Measurements from ENCODE around the gene ASIC3.
"Not testable (repeated sequence)": the region's sequence is repeated elsewhere in the genome, so short reads cannot be mapped to it uniquely, and the experiment has no call there.

ASIC3 gene

DNA sequence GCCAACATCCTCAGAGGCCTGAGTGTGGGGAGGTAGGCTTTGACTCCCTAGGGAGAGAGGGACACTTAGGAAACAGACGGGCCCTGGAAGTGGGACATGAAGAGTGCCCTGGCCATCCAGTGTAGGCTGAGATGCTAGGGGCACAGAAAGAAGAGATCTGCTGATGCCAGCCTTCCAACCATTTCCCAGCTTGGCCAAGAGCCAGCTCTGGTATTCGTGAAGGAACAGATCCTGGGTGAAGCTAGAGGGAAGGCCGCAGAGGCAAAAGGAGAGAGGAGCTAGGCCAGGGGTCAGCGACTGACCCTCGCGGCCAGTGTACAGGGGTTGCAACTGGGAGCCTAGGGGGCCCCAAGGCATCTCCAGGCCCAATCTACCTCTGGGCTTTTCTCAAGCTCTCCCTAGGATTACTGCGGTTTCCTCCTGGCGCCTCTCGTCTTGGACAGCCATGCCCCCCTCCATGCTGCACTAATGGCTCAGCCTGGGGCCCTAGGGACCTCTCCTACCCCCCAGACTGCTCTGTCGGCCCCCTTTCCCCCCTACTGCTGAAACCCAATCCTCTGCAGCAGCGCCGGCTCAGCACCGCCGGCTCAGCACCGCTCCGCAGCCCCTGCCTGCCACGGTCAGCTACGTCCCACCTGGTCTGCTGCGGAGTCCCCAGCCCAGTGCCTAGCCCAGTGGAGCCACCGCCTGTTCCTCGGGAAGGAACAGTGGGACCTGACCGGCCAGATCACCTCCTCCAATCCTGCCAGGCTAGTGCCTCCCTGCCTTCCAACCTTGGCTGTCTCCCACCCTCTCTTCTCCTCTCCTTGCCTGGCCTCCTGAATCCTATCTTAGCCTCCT, at the start of gene ASIC3:
TSS of gene ASIC3 (plus strand) at position 556 of the 840 bp plus-strand sequence. CDS start 355 bp downstream, outside the sequence.
- no peak for DNase-seq

DNA sequence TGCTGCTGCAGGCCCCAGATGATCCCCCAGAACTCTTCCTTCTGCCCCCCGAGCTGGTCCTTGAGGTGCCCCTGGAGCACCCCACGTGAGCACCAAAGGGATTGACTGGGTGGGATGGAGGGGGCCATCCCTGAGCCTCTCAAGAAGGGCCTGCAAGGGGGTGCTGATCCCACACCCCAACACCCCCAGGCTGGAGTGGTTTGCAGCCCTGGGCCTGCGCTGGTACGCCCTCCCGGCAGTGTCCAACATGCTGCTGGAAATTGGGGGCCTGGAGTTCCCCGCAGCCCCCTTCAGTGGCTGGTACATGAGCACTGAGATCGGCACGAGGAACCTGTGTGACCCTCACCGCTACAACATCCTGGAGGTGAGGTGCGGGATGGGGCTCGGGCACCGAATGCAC, 49.3 kb upstream of the ASIC3 start:
- DNase-seq: no peak

DNA sequence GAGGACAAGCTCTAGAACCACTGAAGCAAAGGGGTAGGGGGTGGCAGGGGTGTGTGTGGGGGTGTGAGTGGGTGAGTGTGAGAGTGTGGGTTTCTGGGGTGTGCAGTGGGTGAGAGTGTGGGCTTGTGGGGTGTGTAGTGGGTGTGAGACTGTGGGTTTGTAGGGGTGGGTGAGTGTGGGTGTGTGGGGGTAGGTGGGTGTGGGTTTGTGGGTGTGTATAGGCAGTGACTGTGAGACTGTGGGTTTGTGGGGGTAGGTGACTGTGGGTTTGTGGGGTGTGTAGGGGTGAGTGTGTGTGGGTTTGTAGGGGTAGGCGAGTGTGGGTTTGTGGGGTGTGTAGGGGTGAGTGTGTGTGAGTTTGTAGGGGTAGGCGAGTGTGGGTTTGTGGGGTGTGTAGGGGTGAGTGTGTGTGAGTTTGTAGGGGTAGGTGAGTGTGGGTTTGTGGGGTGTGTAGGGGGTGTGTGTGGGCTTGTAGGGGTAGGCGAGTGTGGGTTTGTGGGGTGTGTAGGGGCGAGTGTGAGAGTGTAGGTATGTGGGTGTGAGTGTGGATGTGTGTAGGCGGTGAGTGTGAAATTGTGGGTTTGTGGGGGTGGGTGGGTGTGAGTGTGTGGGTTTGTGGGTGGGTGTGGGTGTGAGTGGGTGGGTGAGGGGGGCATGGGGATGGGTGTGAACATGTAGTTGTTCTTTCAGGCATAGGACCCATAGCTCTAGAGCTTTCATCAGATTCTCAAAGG, 48.7 kb upstream of the ASIC3 start:
- DNase-seq: no peak

DNA sequence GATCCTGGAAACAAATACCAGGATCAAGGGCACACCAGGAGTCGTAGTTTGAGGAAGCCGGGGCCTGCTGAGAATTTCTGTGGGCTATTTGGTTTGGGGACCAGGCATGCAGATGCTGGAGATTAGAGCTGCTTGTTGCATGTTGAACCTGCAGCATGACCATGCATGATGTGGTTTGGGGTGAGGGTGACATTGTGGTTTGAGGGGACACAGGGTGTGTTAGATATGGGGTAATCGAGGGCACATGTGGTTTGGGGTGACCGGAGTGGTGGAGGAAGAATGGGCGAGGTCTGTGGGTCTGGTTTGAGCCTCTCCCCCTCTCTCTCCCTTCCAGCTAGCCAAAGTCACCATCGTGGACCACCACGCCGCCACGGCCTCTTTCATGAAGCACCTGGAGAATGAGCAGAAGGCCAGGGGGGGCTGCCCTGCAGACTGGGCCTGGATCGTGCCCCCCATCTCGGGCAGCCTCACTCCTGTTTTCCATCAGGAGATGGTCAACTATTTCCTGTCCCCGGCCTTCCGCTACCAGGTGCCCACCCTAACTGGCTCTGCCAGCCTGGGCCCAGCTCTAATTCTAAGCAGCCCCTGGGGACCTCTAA, 47.3 kb upstream of the ASIC3 start:
- DNase-seq: no peak

DNA sequence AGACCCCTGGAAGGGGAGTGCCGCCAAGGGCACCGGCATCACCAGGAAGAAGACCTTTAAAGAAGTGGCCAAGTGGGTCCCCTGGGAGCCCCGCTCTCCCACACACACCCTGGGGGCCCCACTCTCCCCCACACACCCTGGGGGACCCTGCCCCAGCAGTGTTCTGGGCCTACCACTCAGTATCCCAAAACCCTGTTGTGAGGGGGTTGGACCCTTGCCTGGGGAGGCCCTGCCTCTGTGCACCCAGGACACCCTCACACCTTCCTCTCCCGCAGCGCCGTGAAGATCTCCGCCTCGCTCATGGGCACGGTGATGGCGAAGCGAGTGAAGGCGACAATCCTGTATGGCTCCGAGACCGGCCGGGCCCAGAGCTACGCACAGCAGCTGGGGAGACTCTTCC, 46.8 kb upstream of the ASIC3 start:
- DNase-seq: no peak

DNA sequence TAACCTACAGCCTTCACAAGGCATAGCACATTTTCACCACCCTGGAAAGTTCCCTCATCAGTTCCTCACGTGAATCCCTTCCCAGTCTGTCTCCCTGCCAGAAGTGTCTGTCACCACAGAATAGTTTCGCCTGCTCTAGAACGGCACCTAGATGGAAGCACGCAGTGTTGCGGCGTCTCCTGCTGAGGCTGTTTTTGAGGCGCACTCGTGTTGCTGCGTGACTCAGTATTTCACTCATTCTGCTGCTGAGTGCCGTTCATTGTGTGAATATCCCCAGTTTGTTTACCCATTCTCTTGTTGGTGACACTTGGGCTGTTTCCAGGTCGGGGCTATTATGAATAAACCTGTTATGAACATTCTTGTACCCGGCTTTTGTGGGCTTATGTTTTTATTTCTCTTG, 44.8 kb upstream of the ASIC3 start:
- no peak for DNase-seq

DNA sequence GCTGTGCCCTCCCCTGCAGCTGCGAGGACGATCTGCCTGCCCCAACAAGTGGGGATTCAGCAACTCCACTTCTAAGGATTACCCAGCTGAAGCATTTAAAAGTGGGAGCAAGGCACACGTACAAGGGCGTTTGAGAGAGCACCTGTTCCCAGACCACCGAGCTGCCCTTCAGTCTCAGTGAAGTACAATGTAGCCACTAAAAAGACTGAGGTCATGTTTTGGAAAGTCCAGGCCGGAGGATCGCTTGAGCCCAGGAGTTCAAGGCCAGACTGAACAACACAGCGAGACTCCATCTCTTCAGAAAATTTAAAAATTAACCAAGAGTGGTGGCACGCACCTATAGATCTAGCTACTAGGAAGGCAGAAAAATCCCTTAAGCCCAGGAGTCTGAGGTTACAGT, 42.8 kb upstream of the ASIC3 start:
- DNase-seq: no peak

DNA sequence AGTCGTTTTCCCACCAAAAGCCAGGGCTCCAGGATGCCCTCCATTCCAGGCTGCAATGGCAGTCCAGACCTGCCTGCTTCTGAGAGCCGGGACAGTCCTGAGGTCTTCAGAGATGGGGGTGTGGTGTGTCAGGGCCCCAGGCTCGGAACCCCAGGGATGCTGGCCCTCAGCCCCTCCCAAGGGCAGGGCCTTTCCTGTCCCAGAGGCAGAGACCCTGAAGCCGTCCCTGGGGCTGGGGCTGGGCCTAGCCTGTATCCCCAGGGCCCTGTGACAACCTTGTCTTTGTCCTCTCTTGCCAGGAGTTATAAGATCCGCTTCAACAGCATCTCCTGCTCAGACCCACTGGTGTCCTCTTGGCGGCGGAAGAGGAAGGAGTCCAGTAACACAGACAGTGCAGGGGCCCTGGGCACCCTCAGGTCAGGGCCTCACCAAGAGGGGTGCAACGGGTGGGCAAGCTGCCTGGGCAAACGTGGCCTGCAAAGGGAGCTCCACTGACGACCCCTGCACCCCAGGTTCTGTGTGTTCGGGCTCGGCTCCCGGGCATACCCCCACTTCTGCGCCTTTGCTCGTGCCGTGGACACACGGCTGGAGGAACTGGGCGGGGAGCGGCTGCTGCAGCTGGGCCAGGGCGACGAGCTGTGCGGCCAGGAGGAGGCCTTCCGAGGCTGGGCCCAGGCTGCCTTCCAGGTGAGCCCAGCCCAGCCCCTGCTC, 41.6 kb upstream of the ASIC3 start:
- DNase-seq: no peak

DNA sequence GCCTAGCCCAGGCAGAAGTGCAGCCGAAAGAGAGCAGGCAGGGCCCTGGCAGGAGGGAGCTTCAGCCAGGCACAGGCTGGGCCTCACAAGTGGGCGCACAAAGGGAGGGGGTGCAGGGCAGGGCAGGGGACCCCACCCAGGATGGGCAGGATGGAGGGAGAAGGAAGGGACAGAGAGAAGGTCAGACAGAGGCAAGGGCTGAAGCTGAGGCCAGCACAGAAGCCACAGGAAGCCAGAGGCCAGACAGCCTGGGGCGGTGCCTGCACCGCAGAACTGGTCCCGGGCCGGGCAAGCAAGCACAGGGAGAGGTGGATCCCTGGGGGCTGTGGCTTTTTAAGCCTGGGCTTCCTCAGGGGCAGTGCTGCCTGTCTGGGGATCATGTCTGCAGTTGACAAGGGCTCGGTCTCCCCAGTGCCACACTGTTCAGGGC, 40.8 kb upstream of the ASIC3 start:
- DNase-seq: no peak

DNA sequence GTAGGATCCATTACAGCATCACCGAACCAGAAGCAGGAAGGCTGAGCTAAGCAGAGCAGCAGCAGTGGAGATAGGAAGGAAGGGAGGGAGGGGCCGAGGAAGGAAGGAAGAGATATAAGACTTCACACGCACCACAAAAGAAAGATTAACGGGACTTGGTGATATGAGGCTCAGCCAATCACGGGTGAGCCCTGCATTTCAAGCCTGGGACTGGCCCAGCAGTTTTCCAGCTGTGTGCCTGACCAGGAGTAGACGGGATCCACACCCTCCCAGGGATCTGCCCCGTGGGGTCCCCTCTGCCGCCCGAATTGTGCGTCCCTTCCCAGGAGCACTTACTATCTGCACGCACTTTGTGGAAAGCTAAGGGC, 40.2 kb upstream of the ASIC3 start:
- no peak for DNase-seq

DNA sequence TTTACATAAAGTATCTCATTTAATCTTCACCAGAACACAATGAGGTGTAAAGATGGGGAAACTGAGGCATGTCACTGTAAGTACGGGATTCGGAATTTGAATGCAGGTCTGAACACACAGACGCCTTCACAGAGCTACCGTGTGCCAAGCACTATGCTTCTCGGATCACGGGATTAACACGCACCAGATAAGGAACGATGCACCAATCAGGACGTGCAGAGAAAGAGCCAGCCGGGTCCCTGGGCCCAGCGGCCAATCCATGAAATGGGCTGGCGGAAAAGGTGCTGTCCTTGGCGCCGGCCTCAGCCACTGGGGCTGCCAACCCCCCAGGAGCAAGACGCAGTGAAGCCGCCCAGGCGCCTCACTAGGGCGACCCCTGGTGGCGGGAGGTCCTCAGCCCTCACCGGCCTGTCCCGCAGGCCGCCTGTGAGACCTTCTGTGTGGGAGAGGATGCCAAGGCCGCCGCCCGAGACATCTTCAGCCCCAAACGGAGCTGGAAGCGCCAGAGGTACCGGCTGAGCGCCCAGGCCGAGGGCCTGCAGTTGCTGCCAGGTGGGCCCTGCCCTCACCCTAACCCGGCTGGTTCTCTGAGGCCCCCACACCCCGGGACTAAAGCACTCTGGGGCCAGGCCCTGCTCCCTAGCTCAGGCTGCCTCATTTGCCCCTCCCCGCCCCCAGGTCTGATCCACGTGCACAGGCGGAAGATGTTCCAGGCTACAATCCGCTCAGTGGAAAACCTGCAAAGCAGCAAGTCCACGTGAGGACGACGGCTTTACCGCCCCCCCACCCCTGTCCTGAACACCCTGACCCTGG, 39.6 kb upstream of the ASIC3 start:
- DNase-seq: peak; percentile 87

DNA sequence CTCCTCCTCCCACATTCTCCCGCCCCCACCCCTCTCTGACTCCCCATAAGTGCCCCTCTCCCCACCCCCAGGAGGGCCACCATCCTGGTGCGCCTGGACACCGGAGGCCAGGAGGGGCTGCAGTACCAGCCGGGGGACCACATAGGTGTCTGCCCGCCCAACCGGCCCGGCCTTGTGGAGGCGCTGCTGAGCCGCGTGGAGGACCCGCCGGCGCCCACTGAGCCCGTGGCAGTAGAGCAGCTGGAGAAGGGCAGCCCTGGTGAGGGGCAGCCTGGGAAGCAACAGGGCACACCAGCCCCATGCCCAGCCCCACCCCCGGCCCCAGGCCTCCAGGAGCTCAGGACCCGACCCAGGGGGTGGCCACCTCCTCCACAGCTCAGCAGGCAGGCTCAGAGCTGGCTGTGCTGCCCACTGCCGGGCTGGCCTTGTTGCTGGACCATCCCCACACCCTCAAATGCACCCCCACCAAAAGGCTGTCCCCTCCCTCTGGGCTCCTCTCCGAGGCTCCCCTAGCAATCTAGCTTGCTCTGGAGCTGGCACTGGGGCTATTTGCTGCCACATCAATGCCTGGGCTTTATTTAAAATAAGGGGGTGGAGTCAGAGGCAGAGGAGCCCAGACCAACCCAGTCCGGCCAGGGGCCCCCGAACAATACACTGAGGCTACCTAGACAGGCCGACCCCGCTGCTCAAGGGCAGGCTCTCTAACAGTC, 38.8 kb upstream of the ASIC3 start:
- DNase-seq: no peak

DNA sequence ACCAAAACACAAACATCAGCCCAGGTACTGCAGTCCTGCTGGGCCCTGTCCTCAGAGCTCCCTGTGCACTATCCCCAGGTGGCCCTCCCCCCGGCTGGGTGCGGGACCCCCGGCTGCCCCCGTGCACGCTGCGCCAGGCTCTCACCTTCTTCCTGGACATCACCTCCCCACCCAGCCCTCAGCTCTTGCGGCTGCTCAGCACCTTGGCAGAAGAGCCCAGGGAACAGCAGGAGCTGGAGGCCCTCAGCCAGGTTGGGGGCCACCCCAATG, 38.4 kb upstream of the ASIC3 start:
- no peak for DNase-seq

DNA sequence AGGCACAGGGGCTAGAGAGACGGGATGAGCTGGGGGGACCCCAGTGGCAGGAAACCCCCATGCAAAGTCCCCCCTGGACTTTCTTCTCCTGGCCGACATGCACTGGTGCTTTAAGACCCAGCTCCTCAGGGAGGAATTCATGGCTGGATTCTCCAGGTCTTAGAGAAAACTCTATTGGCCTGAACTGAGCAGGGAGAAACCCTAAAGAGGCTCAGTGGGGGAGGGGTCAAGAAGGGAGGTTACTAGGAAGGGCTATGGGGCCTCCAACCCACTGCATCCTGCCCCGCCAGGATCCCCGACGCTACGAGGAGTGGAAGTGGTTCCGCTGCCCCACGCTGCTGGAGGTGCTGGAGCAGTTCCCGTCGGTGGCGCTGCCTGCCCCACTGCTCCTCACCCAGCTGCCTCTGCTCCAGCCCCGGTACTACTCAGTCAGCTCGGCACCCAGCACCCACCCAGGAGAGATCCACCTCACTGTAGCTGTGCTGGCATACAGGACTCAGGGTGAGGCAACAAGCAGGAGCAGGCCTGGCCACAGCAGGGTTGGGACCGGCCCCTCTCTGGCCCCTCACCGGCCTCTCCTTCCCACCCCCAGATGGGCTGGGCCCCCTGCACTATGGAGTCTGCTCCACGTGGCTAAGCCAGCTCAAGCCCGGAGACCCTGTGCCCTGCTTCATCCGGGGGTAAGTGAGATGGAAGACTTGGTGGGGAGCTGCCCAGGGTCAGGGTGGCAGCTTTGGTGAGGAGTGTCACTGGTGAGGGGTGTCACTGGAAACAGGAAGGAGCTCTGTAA, 37.8 kb upstream of the ASIC3 start:
- DNase-seq: no peak

DNA sequence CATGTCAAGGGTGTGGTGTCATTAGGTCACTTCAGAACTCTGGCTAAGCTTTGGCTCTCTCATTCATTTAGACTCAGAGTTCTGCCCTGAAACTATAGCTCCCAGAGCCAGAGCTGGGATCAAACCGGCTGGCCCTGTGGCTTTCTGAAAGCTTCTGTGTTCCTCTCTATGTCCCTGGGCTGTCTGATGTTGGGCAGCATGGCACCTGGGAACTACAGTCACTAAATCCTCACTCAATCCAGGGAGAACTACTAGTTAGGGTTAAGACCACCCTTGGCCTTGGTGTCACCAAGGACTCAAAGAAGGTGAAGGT, 37.3 kb upstream of the ASIC3 start:
- DNase-seq: no peak

DNA sequence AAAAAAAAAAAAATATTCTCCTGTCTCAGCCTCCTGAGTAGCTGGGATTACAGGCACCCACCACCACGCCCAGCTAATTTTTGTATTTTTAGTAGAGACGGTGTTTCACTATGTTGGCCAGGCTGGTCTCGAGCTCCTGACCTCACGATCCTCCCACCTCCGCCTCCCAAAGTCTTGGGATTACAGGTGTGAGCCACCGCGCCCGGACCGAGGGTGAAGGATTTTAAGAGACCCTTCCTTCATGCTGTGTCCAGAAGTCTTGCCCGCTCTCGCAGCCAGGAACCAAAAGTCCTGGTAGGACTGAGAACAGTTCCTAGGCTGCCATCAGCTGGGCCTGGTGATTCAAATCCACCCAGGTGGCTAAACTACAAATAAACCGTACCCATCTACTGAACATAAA, 36.7 kb upstream of the ASIC3 start:
- not testable (repeated sequence) for DNase-seq

DNA sequence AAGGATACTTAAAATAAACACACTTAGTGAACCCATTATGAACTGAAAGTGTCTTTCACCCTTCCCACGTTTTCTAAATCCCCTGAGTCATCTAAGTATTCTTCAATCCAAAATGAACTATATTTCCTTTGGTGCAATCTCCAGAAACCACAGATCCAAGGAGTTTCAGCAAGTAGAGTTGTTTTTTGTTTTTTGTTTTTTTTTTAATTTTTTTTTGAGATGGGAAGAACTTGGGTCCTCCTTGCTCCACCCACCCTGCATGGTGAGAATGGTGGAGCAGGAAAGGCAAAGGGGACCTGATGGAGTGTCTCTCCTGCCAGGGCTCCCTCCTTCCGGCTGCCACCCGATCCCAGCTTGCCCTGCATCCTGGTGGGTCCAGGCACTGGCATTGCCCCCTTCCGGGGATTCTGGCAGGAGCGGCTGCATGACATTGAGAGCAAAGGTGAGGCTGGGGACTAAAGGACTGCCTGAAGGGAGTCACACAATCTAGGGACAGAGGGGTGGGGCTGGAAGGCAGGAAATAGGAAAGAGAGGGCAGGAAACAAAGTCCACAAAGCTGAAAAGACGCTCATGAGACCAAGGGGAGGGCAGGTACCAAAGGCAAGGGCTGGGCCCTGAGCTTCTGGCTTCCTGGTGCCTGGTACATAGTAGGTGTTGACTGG, 36.2 kb upstream of the ASIC3 start:
- no peak for DNase-seq

DNA sequence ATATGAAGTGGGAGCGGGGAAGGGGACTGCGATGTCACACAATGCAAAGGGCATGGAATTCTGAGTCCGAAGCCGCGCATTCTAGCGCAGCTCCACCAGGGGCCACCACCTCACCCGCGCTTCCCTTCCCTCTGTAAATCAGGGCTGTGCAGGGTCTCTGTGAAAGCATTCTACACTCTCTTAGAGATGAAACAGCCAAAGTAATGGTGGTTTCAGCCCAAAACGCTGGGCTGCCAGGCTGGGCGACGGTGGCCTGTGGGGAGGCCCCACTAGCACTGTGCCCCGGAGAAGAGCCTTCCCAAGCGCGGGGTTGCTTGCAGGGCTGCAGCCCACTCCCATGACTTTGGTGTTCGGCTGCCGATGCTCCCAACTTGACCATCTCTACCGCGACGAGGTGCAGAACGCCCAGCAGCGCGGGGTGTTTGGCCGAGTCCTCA, 35.4 kb upstream of the ASIC3 start:
- no peak for DNase-seq

DNA sequence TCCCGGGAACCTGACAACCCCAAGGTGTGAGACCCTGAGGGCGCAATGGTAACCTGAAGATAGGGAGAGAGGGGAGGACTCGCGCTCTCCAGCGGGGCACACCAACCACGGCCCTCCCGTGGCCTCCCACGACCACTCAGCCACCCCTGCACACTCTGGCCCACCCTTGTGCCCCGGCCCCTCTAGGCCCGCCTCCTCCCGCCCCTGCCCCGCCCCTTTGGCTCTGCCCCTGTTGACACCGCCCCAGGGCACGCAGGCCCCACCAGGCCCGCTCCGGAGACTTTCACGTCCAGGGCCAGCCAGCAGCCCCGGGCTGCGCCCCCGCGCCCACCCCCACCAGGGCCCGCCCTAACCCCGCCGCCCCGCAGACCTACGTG, 35.0 kb upstream of the ASIC3 start:
- DNase-seq: no peak

DNA sequence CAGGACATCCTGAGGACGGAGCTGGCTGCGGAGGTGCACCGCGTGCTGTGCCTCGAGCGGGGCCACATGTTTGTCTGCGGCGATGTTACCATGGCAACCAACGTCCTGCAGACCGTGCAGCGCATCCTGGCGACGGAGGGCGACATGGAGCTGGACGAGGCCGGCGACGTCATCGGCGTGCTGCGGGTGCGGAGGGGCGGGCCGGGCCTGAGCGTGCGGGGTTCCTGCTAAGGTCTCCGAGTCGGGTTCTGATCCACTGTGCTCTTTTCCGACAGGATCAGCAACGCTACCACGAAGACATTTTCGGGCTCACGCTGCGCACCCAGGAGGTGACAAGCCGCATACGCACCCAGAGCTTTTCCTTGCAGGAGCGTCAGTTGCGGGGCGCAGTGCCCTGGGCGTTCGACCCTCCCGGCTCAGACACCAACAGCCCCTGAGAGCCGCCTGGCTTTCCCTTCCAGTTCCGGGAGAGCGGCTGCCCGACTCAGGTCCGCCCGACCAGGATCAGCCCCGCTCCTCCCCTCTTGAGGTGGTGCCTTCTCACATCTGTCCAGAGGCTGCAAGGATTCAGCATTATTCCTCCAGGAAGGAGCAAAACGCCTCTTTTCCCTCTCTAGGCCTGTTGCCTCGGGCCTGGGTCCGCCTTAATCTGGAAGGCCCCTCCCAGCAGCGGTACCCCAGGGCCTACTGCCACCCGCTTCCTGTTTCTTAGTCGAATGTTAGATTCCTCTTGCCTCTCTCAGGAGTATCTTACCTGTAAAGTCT, 34.4 kb upstream of the ASIC3 start:
- DNase-seq: peak; percentile 79

Data from activated CD4-positive, CD25-positive, alpha-beta regulatory T cell treated with anti-CD3 and anti-CD28 coated beads, Interleukin-2, amount 50 U/mL, for 72 hours (primary cell).